Adrenal gland (tissue), 12 donors: ENCODE data around the gene ATP9B. TPM values are rescaled to one million over a fixed set of nuclear protein-coding genes. Genes with fewer than 3 reads are reported as not detected.

Experiments
- DNase-seq, 7 donors: peaks; one replicate each; pipeline ENCODE4 v3.0.0-alpha.2; 2019 to 2020
- H3K27ac ChIP-seq, 5 donors: fragments of 200-600 bp; sonication (generic) in 4 of 5; 1 replicate in 3 of 5; 2 replicates in 2 of 5; pipeline versions ENCODE4 v1.5.1 to v1.8.0; 2016 to 2020; ENCODE audit warnings: mild to moderate bottlenecking in 1 of 5
- H3K27me3 ChIP-seq: fragments of 200-600 bp; 2 replicates; pipeline ENCODE4 v1.8.0; 2021
- H3K36me3 ChIP-seq, 2 donors: fragments of 200-600 bp; replicated peaks in 1 of 2; 1 replicate in 1 of 2; 2 replicates in 1 of 2; pipeline versions ENCODE4 v1.5.1 to v1.8.0; 2018 to 2022
- H3K4me1 ChIP-seq, 2 donors: fragments of 200-600 bp; replicated peaks in 1 of 2; 1 replicate in 1 of 2; 2 replicates in 1 of 2; pipeline versions ENCODE4 v1.5.1 to v1.8.0; 2018 to 2021
- H3K4me3 ChIP-seq, 4 donors: fragments of 200-600 bp; sonication (generic) in 3 of 4; one replicate each; pipeline ENCODE4 v1.5.1; 2016 to 2018
- H3K9me3 ChIP-seq, 3 donors: fragments of 200-600 bp; sonication (generic) in 1 of 3; replicated peaks in 1 of 3; 1 replicate in 2 of 3; 2 replicates in 1 of 3; pipeline versions ENCODE4 v1.5.1 to v1.8.0; 2016 to 2021
- POLR2A ChIP-seq, 2 donors: fragments of 450-650 bp; IDR thresholded peaks; one replicate each; pipeline ENCODE4 v1.6.1; 2017; ENCODE audit warnings: antibody characterized with exemption in 2 of 2, mild to moderate bottlenecking in 2 of 2, moderate library complexity in 1 of 2
- WGBS, 4 donors: extraction: QIAGEN DNeasy Blood & Tissue Kit in 2 of 4; methylation state at CpG; one replicate each; pipeline versions ENCODE4 v1.1.5 to v1.1.7; 2013 to 2017; 5-methylcytosine and 5-hydroxymethylcytosine counted together
- intact Hi-C, 2 donors: fragments of 100-400 bp; cut with DNase I; formaldehyde crosslinking; loops; one replicate each; pipeline versions ENCODE4 v1.14.1 to v1.15.0; 2022 to 2023
- polyA plus RNA-seq, 3 donors: library from polyadenylated mRNA; stranded (reverse); fragments of 200-250 nt in 2 of 3; fragments of 350-450 nt in 1 of 3; fragmentation: Illumina TruSeq in 1 of 3; extraction: RNeasy Lipid Tissue Mini Kit (QIAGEN cat#74804) in 1 of 3; gene quantifications; one replicate each; pipeline ENCODE4 v1.2.3, GENCODE V29; 2013 to 2014
- total RNA-seq, 9 donors: library from RNA; depleted of rRNA in 4 of 9; stranded (reverse); fragments of >200 nt in 4 of 9; fragments of 120-200 nt in 1 of 9; fragmentation: NEBNext Ultra II Directional in 1 of 9; extraction: Animal tissue kit (Norgen Biotek cat#: 25700) in 1 of 9; gene quantifications; one replicate each; pipeline versions ENCODE4 v1.1.0 to v1.2.4, GENCODE V29; 2013 to 2023
- TF ChIP-seq, protein P1 (sequence below), 6 experiments: fragments of 450-650 bp in 4 of 6; fragments of 200-600 bp in 2 of 6; sonication (generic) in 1 of 6; IDR thresholded peaks; 1 replicate in 5 of 6; 2 replicates in 1 of 6; pipeline versions ENCODE4 v1.5.1 to v1.8.0; 2016 to 2021; ENCODE audit warnings: antibody characterized with exemption in 6 of 6, mild to moderate bottlenecking in 2 of 6, moderate library complexity in 1 of 6
- donor health status: healthy with polysubstance abuse.
- donor health status: Bipolar disorder and iron deficiency.
- donor health status: DM: yes; HTN: yes; CAD: no.
- donor health status: DM: no; HTN: no; CAD: no.
- donor health status: DM: no; HTN: no; CAD: no.
- donor health status: DM: yes; HTN: yes; CAD: no.

The ATP9B gene
- total and polyA plus RNA-seq, 12 donors = 16.3 to 36.0 (median 27.7) TPM

DNA sequence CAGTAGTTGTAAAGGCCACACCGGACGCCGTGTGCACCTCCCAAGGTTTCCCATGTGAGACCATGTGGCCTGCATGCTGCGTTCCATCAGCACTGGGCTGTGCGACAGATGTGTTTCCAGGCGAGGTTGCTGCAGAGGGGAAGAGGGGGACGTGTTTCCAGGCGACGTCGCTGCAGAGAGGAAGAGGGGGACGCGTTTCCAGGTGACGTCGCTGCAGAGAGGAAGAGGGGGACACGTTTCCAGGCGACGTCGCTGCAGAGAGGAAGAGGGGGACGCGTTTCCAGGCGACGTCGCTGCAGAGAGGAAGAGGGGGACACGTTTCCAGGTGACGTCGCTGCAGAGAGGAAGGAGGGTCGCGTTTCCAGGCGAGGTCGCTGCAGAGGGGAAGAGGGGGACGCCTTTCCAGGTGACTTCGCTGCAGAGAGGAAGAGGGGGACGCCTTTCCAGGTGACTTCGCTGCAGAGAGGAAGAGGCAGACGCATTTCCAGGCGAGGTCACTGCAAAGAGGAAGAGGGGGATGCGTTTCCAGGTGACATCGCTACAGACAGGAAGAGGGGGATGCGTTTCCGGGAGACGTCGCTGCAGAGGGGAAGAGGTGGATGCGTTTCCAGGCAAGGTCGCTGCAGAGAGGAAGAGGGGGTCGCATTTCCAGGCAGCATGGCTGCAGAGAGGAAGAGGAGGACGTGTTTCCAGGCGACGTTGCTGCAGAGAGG is 351.0 kb downstream of the ATP9B start:
- Histone ChIP-seq H3K4me1 (peaks cover 0 to 16% of the 10 kb centered on the region in 2 donors), H3K9me3 (no peaks in the 10 kb centered on the region), H3K4me3 (no peak overlapping the region), H3K27me3 (no peaks in the 10 kb centered on the region), H3K36me3 (no peaks in the 10 kb centered on the region), H3K27ac (no peak overlapping the region)
- intact Hi-C loops = no loop called here
- WGBS, 4 donors = 82 to 93% (median 91%) methylated on average over 48 of the region's 48 CpGs
- TF ChIP-seq, protein P1, sequence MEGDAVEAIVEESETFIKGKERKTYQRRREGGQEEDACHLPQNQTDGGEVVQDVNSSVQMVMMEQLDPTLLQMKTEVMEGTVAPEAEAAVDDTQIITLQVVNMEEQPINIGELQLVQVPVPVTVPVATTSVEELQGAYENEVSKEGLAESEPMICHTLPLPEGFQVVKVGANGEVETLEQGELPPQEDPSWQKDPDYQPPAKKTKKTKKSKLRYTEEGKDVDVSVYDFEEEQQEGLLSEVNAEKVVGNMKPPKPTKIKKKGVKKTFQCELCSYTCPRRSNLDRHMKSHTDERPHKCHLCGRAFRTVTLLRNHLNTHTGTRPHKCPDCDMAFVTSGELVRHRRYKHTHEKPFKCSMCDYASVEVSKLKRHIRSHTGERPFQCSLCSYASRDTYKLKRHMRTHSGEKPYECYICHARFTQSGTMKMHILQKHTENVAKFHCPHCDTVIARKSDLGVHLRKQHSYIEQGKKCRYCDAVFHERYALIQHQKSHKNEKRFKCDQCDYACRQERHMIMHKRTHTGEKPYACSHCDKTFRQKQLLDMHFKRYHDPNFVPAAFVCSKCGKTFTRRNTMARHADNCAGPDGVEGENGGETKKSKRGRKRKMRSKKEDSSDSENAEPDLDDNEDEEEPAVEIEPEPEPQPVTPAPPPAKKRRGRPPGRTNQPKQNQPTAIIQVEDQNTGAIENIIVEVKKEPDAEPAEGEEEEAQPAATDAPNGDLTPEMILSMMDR (IDR thresholded peaks at IDR 0.05) = no peak
- TF ChIP-seq POLR2A (IDR thresholded peaks at IDR 0.05) = no peak
- DNase-seq = no peak

DNA sequence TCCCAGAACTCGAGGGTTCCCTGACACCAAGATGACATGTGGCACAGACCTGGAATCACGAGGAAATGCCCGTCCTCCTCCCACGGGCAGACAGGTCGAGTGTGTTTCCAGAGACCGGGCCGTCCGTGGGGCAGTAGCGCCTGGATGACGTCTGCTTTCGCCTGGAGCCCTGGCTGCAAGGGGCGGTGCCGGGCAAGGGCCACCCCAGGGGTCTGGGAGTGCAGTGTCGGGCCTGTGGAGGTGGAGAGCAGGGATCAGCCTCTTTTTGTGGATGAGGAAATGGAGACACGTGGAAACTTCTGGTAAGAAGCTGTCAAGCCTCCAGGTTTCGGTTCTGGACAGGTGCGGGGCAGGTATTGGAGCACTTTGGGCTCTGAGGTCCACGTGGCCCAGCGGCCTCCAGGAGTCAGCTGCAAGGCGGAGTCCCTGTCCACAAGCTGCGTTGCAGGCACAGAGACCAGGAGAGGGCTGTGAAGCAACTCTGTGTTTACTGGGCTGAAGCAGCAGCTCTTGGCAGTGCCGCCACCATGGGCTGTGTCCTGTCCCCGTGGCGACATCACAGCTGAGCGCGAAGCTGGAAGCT is 352.2 kb downstream of the ATP9B start:
- 82 to 100% (median 91%) methylated on average over 3 to 26 of the region's 26 CpGs for WGBS, 4 donors
- Histone ChIP-seq H3K4me1 (peaks cover 0 to 16% of the 10 kb centered on the region in 2 donors), H3K9me3 (no peaks in the 10 kb centered on the region), H3K36me3 (no peaks in the 10 kb centered on the region), H3K4me3 (no peak overlapping the region), H3K27me3 (no peaks in the 10 kb centered on the region), H3K27ac (no peak overlapping the region)
- intact Hi-C loops = no loop called here
- TF ChIP-seq, protein P1 (IDR thresholded peaks at IDR 0.05) = no peak
- no peak for TF ChIP-seq POLR2A (IDR thresholded peaks at IDR 0.05)
- no peak for DNase-seq

DNA sequence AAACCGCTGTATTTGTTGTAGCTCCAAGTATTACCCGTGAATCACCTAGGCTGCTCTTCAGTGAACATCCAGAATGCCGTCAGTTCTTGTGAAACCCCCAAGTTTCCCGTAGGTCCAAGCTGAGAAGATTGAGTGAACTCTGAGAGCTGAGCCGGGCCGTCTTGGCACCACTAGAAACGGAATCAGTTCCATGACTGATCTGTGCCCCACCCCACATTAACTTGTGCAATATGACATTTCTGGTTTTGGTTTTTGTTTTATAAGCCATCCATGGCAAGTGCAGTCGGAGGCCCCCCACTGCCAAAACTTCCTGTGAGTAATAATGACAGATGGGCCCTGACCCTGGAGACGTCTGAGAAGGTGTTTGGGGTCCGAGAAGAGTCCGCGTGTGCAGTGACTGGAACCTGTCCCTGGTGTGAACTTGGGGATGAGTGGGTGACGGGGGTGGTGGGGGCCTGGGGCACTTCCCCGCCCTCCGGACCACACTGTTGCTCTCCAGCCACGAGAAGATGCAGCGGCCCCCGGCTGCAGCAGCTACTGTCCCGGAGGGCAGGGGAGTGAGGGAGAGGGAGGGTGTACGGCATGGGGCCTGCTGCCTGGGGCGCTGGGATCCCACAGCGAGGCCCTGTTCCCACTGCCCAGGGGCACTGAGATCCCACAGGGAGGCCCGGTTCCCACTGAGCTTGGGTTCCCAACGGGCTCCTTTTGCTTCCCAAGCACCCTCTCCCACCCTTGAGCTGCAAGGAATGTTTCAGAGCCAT is 353.0 kb downstream of the ATP9B start:
- Histone ChIP-seq H3K27ac (no peak overlapping the region), H3K27me3 (no peaks in the 10 kb centered on the region), H3K4me3 (no peak overlapping the region), H3K9me3 (no peaks in the 10 kb centered on the region), H3K36me3 (no peaks in the 10 kb centered on the region), H3K4me1 (peaks cover 0 to 16% of the 10 kb centered on the region in 2 donors)
- DNase-seq = no peak
- intact Hi-C loops = no loop called here
- TF ChIP-seq, protein P1 (IDR thresholded peaks at IDR 0.05) = no peak
- no peak for TF ChIP-seq POLR2A (IDR thresholded peaks at IDR 0.05)
- WGBS, 4 donors = 84 to 89% (median 86%) methylated on average over 20 to 24 of the region's 24 CpGs

- TF ChIP-seq, protein P1 (IDR thresholded peaks at IDR 0.05) = no peak
- TF ChIP-seq POLR2A (IDR thresholded peaks at IDR 0.05) = no peak
- intact Hi-C loops = no loop called here
- H3K27ac ChIP-seq = peak overlapping the region in 1 of 5 donors; percentile 72
- no peak overlapping the region for H3K4me3 ChIP-seq
- no peaks in the 10 kb centered on the region for H3K36me3 ChIP-seq
- DNase-seq = no peak
- H3K4me1 ChIP-seq = peaks cover 0 to 16% of the 10 kb centered on the region in 2 donors
- H3K27me3 ChIP-seq = no peaks in the 10 kb centered on the region
- whole genome bisulfite sequencing, 4 donors = 84 to 97% (median 90%) methylated on average over 9 to 12 of the region's 12 CpGs
- no peaks in the 10 kb centered on the region for H3K9me3 ChIP-seq
These were observed 353.6 kb downstream of the ATP9B start for GRCh38 chr18:79422783-79423165.
